GM12878 (cell line): ENCODE measurements around the gene CCNT2. TPM values are rescaled to one million over a fixed set of nuclear protein-coding genes. Genes with fewer than 3 reads are reported as not detected.
A peak's percentile ranks its signal among the peaks of the same experiment; 100 is the strongest.

ENCODE experiments used
- BCL11A ChIP-seq: IDR thresholded peaks from 2 replicates; pipeline ENCODE4 v1.6.1; 2011; ENCODE audit warnings: low read depth, low read length
- CREM ChIP-seq: IDR thresholded peaks from 2 replicates; pipeline ENCODE4 v1.6.1; 2014; ENCODE audit warnings: antibody characterized with exemption, low read depth
- E2F4 ChIP-seq: IDR thresholded peaks from 2 replicates; pipeline ENCODE4 v1.6.1; 2012; ENCODE audit warnings: low read depth, low read length, improper control_type of control experiment
- E4F1 ChIP-seq: fragments of 450-650 bp; IDR thresholded peaks from 2 replicates; pipeline ENCODE4 v1.6.1; 2018; ENCODE audit warnings: borderline replicate concordance, mild to moderate bottlenecking; ENCODE audit not compliant: partially characterized antibody
- EGR1 ChIP-seq, 2 experiments: IDR thresholded peaks; 1 replicate in 1 of 2; 2 replicates in 1 of 2; pipeline ENCODE4 v1.6.1; 2011 to 2012; ENCODE audit warnings: low read depth in 2 of 2, low read length in 2 of 2, borderline replicate concordance in 1 of 2, mild to moderate bottlenecking in 1 of 2, moderate library complexity in 1 of 2
- ETV6 ChIP-seq, 2 experiments: fragments of 450-650 bp in 1 of 2; IDR thresholded peaks in 1 of 2; conservative IDR thresholded peaks in 1 of 2; 2 replicates each; pipeline ENCODE4 v1.6.1; 2014; ENCODE audit warnings: antibody characterized with exemption in 1 of 2, borderline replicate concordance in 1 of 2, low read depth in 1 of 2, mild to moderate bottlenecking in 1 of 2, moderate library complexity in 1 of 2
- GABPA ChIP-seq: IDR thresholded peaks from 2 replicates; pipeline ENCODE4 v1.6.1; 2014; ENCODE audit warnings: antibody characterized with exemption, low read depth, mild to moderate bottlenecking, inconsistent platforms
- GATAD2B ChIP-seq: fragments of 450-650 bp; conservative IDR thresholded peaks from 2 replicates; pipeline ENCODE4 v1.6.1; 2017; ENCODE audit warnings: low read depth, mild to moderate bottlenecking, moderate library complexity
- HDAC2 ChIP-seq: fragments of 200-600 bp; sonication (generic); IDR thresholded peaks from 2 replicates; pipeline ENCODE4 v1.6.1; 2017
- HSF1 ChIP-seq: fragments of 150-350 bp; IDR thresholded peaks from 2 replicates; pipeline ENCODE4 v1.6.1; 2014; ENCODE audit warnings: mild to moderate bottlenecking, low read depth, low read length
- IKZF1 ChIP-seq: fragments of 450-650 bp; conservative IDR thresholded peaks from 2 replicates; pipeline ENCODE4 v1.6.1; 2017; ENCODE audit warnings: antibody characterized with exemption, mild to moderate bottlenecking
- IKZF2 ChIP-seq, 2 experiments: fragments of 450-650 bp; IDR thresholded peaks; 2 replicates each; pipeline ENCODE4 v1.6.1; 2017; ENCODE audit warnings: mild to moderate bottlenecking in 2 of 2, moderate library complexity in 2 of 2
- JUND ChIP-seq: IDR thresholded peaks from 2 replicates; pipeline ENCODE4 v1.6.1; 2012; ENCODE audit warnings: low read depth, mild to moderate bottlenecking, low read length, improper control_type of control experiment, moderate library complexity
- RAD51 ChIP-seq: fragments of 450-650 bp; IDR thresholded peaks from 2 replicates; pipeline ENCODE4 v1.6.1; 2016; ENCODE audit warnings: moderate library complexity, mild to moderate bottlenecking, inconsistent platforms
- SKIL ChIP-seq: fragments of 450-650 bp; IDR thresholded peaks from 2 replicates; pipeline ENCODE4 v1.6.1; 2017; ENCODE audit warnings: mild to moderate bottlenecking, low read depth, inconsistent platforms; ENCODE audit not compliant: poor library complexity, severe bottlenecking
- SMAD1 ChIP-seq: fragments of 450-650 bp; IDR thresholded peaks from 2 replicates; pipeline ENCODE4 v1.6.1; 2018; ENCODE audit warnings: mild to moderate bottlenecking, low read depth; ENCODE audit not compliant: partially characterized antibody
- SP1 ChIP-seq: IDR thresholded peaks from one replicate; pipeline ENCODE4 v1.6.1; 2011; ENCODE audit warnings: low read depth, low read length
- ZBTB4 ChIP-seq: fragments of 450-650 bp; formaldehyde crosslinking; IDR thresholded peaks from 2 replicates; pipeline ENCODE4 v1.4.0; 2022; ENCODE audit warnings: mild to moderate bottlenecking, moderate library complexity
- ZNF384 ChIP-seq: IDR thresholded peaks from 2 replicates; pipeline ENCODE4 v1.6.1; 2012; ENCODE audit warnings: low read depth, mild to moderate bottlenecking, low read length, improper control_type of control experiment, borderline replicate concordance
- polyA plus RNA-seq, 11 experiments: library from polyadenylated mRNA; depleted of rRNA in 4 of 11; unstranded in 6 of 11; stranded (reverse) in 5 of 11; fragments of >200 nt; fragmentation: Nextera tagmentation in 4 of 11; fragmentation: Illumina TruSeq in 1 of 11; extraction: Ambion mirVana in 4 of 11; extraction: Trizol in 1 of 11; gene quantifications; 1 replicate in 1 of 11; 2 replicates in 10 of 11; pipeline versions ENCODE4 v1.2.1 to v1.2.3, GENCODE V29; 2011 to 2016; ENCODE audit warnings: inconsistent platforms in 2 of 11, missing spikeins in 2 of 11, low read depth in 1 of 11
- total RNA-seq, 4 experiments: library from RNA; depleted of rRNA in 3 of 4; stranded (reverse); fragments of >200 nt in 3 of 4; fragmentation: Illumina TruSeq in 1 of 4; extraction: Trizol in 1 of 4; gene quantifications; 2 replicates each; pipeline versions ENCODE4 v1.2.1 to v1.2.3, GENCODE V29; 2013 to 2021

Gene CCNT2
- total and polyA plus RNA-seq, 10 of the 15 experiments (the other 5 are each of a cell fraction or from before 2014, with no cell fraction given): 6.0 to 25.6 (median 20.0) TPM

- TF ChIP-seq ZBTB4 (CRISPR knock-in tag): no peak
- TF ChIP-seq E2F4: 0 out of 2 replicates have a peak, but pooled peaks have one; percentile 54
- TF ChIP-seq GABPA: 0 out of 2 replicates have a peak, but pooled peaks have one; percentile 34
- no peak; the same call in 1 of the 2 replicates for TF ChIP-seq RAD51
- TF ChIP-seq IKZF1: no peak; the same call in 1 of the 2 replicates
- no peak for TF ChIP-seq JUND
- peak; percentile 70 for TF ChIP-seq SMAD1
- TF ChIP-seq EGR1 (IDR thresholded peaks at IDR 0.05; ENCODE audit: borderline replicate concordance in 1 of 2, low read depth in 2 of 2, low read length in 2 of 2): peak in 1 of 2 experiments; percentile 22; a peak in 1 of 3 replicates
- TF ChIP-seq ETV6 (conservative IDR thresholded peaks at IDR 0.05 in 1 of 2, IDR thresholded peaks at IDR 0.05 in 1 of 2; ENCODE audit: borderline replicate concordance in 1 of 2, low read depth in 1 of 2): no peak; a peak in 1 of 4 replicates
- TF ChIP-seq HDAC2: no peak
- TF ChIP-seq CREM: no peak
- peak; percentile 40 for TF ChIP-seq E4F1
- peak; percentile 30 for TF ChIP-seq SP1
- no peak for TF ChIP-seq ZNF384
- no peak for TF ChIP-seq BCL11A
- peak; percentile 55 to 60 for TF ChIP-seq IKZF2 (IDR thresholded peaks at IDR 0.05)
- peak; percentile 74 for TF ChIP-seq SKIL
- TF ChIP-seq GATAD2B: no peak
- TF ChIP-seq HSF1: no peak
Observed at GRCh38 chr2:134917888-134918525, 615 bp upstream of the CCNT2 start (continued).
